Activated CD4-positive, alpha-beta T cell treated with anti-CD3 and anti-CD28 coated beads for 36 hours (primary cell): ENCODE data around the gene MYCBP2. TPM values are rescaled to one million over a fixed set of nuclear protein-coding genes. Genes with fewer than 3 reads are reported as not detected.
A peak's percentile ranks its signal among the peaks of the same experiment; 100 is the strongest.

ENCODE experiments used
- ATAC-seq: fragments of 200-7000 bp; cut with Tn5 transposase; one replicate; pipeline ENCODE4 v1.10.0; 2021; ENCODE audit warnings: mild to moderate bottlenecking, moderate library complexity
- CTCF ChIA-PET: fragments of 350-600 bp; sonication (Branson Sonifier 250); formaldehyde crosslinking; loops from one replicate; lab custom pipeline; 2021; ENCODE audit warnings: antibody characterized with exemption; lab: Charles Lee
- POLR2A ChIA-PET: fragments of 350-600 bp; sonication (Branson Sonifier 250); formaldehyde crosslinking; loops from one replicate; lab custom pipeline; 2021; ENCODE audit warnings: antibody characterized with exemption, inconsistent platforms; lab: Charles Lee
- DNase-seq: peaks from one replicate; pipeline ENCODE4 v3.0.0-alpha.2; 2020
- H3K27ac Mint-ChIP-seq: one replicate; pipeline ENCODE4 v1.8.0; 2021; ENCODE audit warnings: mixed read lengths
- H3K27me3 Mint-ChIP-seq: one replicate; pipeline ENCODE4 v1.8.0; 2021; ENCODE audit warnings: mixed read lengths
- H3K36me3 Mint-ChIP-seq: one replicate; pipeline ENCODE4 v1.8.0; 2021; ENCODE audit warnings: low read depth, mixed read lengths
- H3K4me1 Mint-ChIP-seq: one replicate; pipeline ENCODE4 v1.8.0; 2021; ENCODE audit warnings: mixed read lengths
- H3K4me3 Mint-ChIP-seq: one replicate; pipeline ENCODE4 v1.8.0; 2021; ENCODE audit warnings: mild to moderate bottlenecking, moderate library complexity, mixed read lengths
- H3K9me3 Mint-ChIP-seq: one replicate; pipeline ENCODE4 v1.8.0; 2021; ENCODE audit warnings: low read depth, mixed read lengths
- intact Hi-C, 2 experiments: fragments of 100-400 bp; cut with DNase I in 1 of 2; cut with micrococcal nuclease in 1 of 2; formaldehyde crosslinking; loops; one replicate each; pipeline versions ENCODE4 v1.14.2 to v1.15.1; 2022 to 2024; cut with DNase I, micrococcal nuclease
- total RNA-seq, 2 experiments: library from RNA; stranded (reverse); gene quantifications; one replicate each; pipeline ENCODE4 v1.2.3, GENCODE V29; 2021

The MYCBP2 gene
- total RNA-seq, 2 experiments from 2014 or later = 71.3 to 85.9 TPM

DNA sequence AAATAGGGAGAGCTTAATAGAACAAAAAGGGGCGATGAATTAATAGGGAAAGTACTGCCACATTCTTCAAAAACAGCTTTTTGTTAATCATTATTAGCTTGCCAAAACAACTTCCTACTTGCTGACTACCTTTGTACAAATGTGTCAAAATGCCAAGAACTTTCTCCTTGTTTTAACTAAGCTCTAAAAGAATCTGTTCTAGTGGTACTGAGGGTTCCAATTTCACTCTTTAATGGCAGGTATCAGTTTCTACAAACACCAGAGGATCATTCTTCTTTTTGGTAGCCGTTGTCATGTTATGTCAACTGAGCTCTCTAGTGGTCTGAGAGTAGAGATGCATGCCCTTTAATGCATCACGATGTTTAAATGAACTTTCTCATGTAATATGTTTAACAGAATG lies 270.5 kb downstream of the MYCBP2 start:
- POLR2A ChIA-PET = no interaction called here

DNA sequence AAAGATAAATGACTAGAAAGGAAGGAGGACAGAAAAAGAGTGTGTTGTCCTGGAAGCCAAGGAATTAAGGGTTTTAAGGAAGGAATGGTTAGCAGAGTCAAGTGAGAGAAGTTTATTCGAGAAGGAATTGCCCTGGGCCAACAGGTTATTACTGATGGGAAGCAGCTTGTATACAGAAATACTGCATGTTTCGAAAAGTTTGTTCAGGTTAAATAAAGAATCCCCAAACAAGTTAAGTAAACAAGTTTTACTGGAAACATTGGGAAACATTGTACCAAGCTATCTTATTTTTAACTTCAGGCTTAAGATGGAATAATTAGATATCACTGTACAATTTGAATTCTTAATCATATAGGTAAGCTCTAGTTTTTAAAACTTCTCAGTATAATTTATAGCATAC lies 271.7 kb downstream of the MYCBP2 start:
- Mint-ChIP-seq H3K36me3 (peaks cover 45% of the 10 kb centered on the region), H3K4me3 (no peak overlapping the region), H3K9me3 (no peaks in the 10 kb centered on the region), H3K27ac (no peak overlapping the region), H3K4me1 (no peaks in the 10 kb centered on the region), H3K27me3 (no peaks in the 10 kb centered on the region)
- intact Hi-C loops = no loop called here
- no peak for ATAC-seq
- ChIA-PET CTCF (interaction anchor here (0.6 to 1.3 kb wide), 5 partner anchors 21 to 422 kb away, joined by 3 to 8 read pairs (median 3); no protein-coding TSS in a partner anchor), POLR2A (interaction anchor here (0.6 kb wide), 1 partner anchor 13 kb away, joined by 3 read pairs; no protein-coding TSS in a partner anchor)
- no peak for DNase-seq

More for the DNA sequence above, 270.5 kb downstream of the MYCBP2 start:
- Mint-ChIP-seq H3K36me3 (peaks cover 36% of the 10 kb centered on the region), H3K4me3 (no peak overlapping the region), H3K9me3 (no peaks in the 10 kb centered on the region), H3K27ac (no peak overlapping the region), H3K4me1 (no peaks in the 10 kb centered on the region), H3K27me3 (no peaks in the 10 kb centered on the region)
- intact Hi-C loops = no loop called here
- ATAC-seq (no peak), DNase-seq (no peak)
- CTCF ChIA-PET = interaction anchor here (0.7 to 1.0 kb wide), 2 partner anchors 100 to 217 kb away, joined by 3 read pairs; no protein-coding TSS in a partner anchor

DNA sequence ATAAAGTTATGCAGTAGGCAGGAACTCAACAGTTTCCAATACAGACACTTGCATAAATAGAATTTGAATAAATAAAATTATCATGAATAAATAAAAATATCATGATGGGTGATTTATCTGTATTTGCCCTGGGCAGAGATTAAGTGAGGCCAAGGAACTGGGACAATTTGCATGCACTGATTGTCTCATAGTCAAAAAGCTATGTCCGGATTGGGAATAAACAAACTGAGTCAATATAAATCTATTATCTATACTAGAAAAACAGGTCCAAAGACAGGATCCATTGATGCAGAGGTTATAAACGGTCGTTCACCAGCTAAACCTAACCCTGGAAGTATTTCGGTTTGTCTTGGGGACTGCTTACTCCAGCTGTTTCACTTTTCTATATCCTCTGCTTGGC lies 273.7 kb downstream of the MYCBP2 start:
- CTCF ChIA-PET = no interaction called here
- H3K9me3 Mint-ChIP-seq = no peaks in the 10 kb centered on the region

GRCh38 chr13:77048681-77049080 lies 278.2 kb downstream of the MYCBP2 start:
- intact Hi-C loops = no loop called here
- no peaks in the 10 kb centered on the region for H3K9me3 Mint-ChIP-seq
- H3K27ac Mint-ChIP-seq = peak overlapping the region; percentile 6
- ATAC-seq (no peak), DNase-seq (no peak)
- H3K4me3 Mint-ChIP-seq = no peak overlapping the region
- no peaks in the 10 kb centered on the region for H3K27me3 Mint-ChIP-seq
- ChIA-PET CTCF (interaction anchor here (0.6 kb wide), 1 partner anchor 8 kb away, joined by 3 read pairs; no protein-coding TSS in a partner anchor), POLR2A (no interaction called here)
- peaks cover 45% of the 10 kb centered on the region for H3K36me3 Mint-ChIP-seq
- H3K4me1 Mint-ChIP-seq = no peaks in the 10 kb centered on the region

More for the DNA sequence above, 273.7 kb downstream of the MYCBP2 start:
- POLR2A ChIA-PET = no interaction called here
- H3K4me3 Mint-ChIP-seq = no peak overlapping the region
- no peaks in the 10 kb centered on the region for H3K4me1 Mint-ChIP-seq
- no peak overlapping the region for H3K27ac Mint-ChIP-seq
- intact Hi-C loops = no loop called here
- ATAC-seq (no peak), DNase-seq (no peak)
- no peaks in the 10 kb centered on the region for H3K27me3 Mint-ChIP-seq
- H3K36me3 Mint-ChIP-seq = peaks cover 53% of the 10 kb centered on the region

GRCh38 chr13:77047649-77048343 lies 279.1 kb downstream of the MYCBP2 start:
- no peak for DNase-seq
- peaks cover 49% of the 10 kb centered on the region for H3K36me3 Mint-ChIP-seq
- intact Hi-C loops = no loop called here
- no peak overlapping the region for H3K4me3 Mint-ChIP-seq
- ATAC-seq = no peak
- POLR2A ChIA-PET = no interaction called here
- H3K27ac Mint-ChIP-seq = peak overlapping the region; percentile 45
- H3K4me1 Mint-ChIP-seq = peaks cover 4% of the 10 kb centered on the region
- H3K27me3 Mint-ChIP-seq = no peaks in the 10 kb centered on the region
- CTCF ChIA-PET = no interaction called here
- H3K9me3 Mint-ChIP-seq = no peaks in the 10 kb centered on the region

DNA sequence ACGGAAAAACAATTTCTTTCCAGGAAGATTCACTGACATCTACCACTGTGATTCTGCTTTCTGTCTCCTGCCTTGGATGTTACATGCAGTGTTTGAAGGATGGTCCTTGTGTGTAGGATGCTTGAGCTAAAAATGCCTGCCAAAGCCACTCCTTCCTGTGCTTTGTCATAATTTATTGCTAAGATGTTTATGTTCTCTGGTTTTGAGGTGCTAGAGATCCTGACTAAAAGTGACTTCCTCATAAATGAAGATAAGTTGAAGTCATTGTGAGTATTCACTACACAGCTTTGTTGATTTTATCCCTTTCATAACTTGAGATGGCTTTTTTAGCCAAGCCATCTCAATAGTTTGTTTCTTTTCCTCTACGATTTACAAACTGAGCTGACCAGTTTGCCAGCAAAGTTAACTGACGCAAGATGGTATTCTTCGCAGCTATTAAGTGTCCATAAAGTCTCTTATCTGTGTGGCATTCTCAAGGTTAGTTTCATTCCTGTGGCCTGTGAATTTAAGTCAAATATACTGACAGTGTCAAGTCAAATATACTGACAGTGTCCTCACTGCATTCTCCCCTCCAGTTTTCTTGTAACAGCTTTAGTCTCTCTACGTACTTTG lies 284.2 kb downstream of the MYCBP2 start:
- ATAC-seq (peak; percentile 58), DNase-seq (no peak)
- peaks cover 8% of the 10 kb centered on the region for H3K4me1 Mint-ChIP-seq
- ChIA-PET POLR2A (no interaction called here), CTCF (interaction anchor here (1.5 kb wide), 1 partner anchor 28 kb away, joined by 3 read pairs; no protein-coding TSS in a partner anchor)
- H3K27me3 Mint-ChIP-seq = no peaks in the 10 kb centered on the region
- intact Hi-C loops = no loop called here
- no peaks in the 10 kb centered on the region for H3K9me3 Mint-ChIP-seq
- no peak overlapping the region for H3K4me3 Mint-ChIP-seq
- peaks cover 22% of the 10 kb centered on the region for H3K36me3 Mint-ChIP-seq
- peak overlapping the region; percentile 44 for H3K27ac Mint-ChIP-seq

DNA sequence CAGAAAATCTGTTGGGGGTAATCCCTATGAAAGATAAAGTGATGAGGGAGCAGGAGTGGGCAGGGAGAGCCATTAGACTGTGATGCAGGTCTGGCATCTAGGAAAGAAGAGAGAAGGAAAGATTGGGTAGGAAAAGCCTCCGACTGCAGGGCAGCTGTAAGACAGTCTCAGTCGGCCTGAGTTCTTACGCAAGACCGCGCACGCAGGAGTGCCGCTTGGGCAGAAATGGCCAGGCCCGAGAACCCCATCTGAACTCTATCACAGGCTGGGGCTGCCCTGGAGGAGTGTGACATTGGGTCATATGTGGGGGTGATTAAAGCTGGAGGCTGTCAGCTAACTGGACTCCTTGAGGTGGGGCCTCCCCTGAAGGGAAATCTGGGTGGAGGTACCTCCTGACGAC lies 286.1 kb downstream of the MYCBP2 start:
- CTCF ChIA-PET = interaction anchor here (0.7 to 1.5 kb wide), 3 partner anchors 13 to 1406 kb away, joined by 3 to 4 read pairs (median 3); no protein-coding TSS in a partner anchor
- intact Hi-C loops = no loop called here

GRCh38 chr13:77040076-77040475 lies 286.8 kb downstream of the MYCBP2 start:
- intact Hi-C loops = no loop called here
- H3K36me3 Mint-ChIP-seq = peaks cover 11% of the 10 kb centered on the region
- ChIA-PET CTCF (interaction anchor here (0.6 kb wide), 1 partner anchor 80 kb away, joined by 5 read pairs; no protein-coding TSS in a partner anchor), POLR2A (no interaction called here)
- H3K27ac Mint-ChIP-seq = no peak overlapping the region
- no peak overlapping the region for H3K4me3 Mint-ChIP-seq
- DNase-seq = no peak
- H3K27me3 Mint-ChIP-seq = no peaks in the 10 kb centered on the region
- ATAC-seq = no peak
- H3K4me1 Mint-ChIP-seq = peaks cover 9% of the 10 kb centered on the region
- no peaks in the 10 kb centered on the region for H3K9me3 Mint-ChIP-seq

More for the DNA sequence above, 286.1 kb downstream of the MYCBP2 start:
- POLR2A ChIA-PET = no interaction called here
- Mint-ChIP-seq H3K27ac (no peak overlapping the region), H3K27me3 (no peaks in the 10 kb centered on the region), H3K9me3 (no peaks in the 10 kb centered on the region), H3K36me3 (peaks cover 12% of the 10 kb centered on the region), H3K4me1 (peaks cover 8% of the 10 kb centered on the region), H3K4me3 (no peak overlapping the region)
- ATAC-seq (no peak), DNase-seq (no peak)

- Mint-ChIP-seq H3K27me3 (no peaks in the 10 kb centered on the region), H3K9me3 (no peaks in the 10 kb centered on the region), H3K36me3 (peaks cover 11% of the 10 kb centered on the region), H3K4me3 (no peak overlapping the region), H3K27ac (no peak overlapping the region), H3K4me1 (peaks cover 20% of the 10 kb centered on the region)
- ATAC-seq (no peak), DNase-seq (no peak)
- CTCF ChIA-PET = no interaction called here
- intact Hi-C loops = no loop called here
- POLR2A ChIA-PET = interaction anchor here (0.7 kb wide), 1 partner anchor 12 kb away, joined by 3 read pairs; the partner anchor contains the start of gene FBXL3
These were observed 287.9 kb downstream of the MYCBP2 start for GRCh38 chr13:77038907-77039480.

DNA sequence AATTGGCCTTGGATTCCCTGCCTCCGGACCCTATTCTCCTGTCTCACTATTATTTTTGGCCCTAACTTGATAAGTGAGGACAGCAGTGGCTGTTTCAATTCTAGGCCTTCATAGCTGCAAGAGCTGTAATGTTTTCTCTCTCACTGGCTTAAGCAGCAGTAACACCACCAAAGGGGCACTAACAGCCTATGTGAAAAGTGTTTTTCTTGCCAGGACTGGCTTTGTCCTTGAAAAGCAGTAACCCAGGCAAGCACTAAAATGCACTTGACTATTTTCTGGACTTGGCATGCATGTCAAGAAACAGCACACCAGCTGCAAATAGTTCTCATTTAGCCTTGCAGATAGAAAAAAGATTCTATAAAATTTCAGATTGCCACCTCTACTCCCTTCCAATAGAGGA lies 290.6 kb downstream of the MYCBP2 start:
- POLR2A ChIA-PET = no interaction called here
- Mint-ChIP-seq H3K36me3 (peaks cover 2% of the 10 kb centered on the region), H3K4me1 (peaks cover 21% of the 10 kb centered on the region), H3K27me3 (no peaks in the 10 kb centered on the region), H3K9me3 (no peaks in the 10 kb centered on the region), H3K27ac (no peak overlapping the region), H3K4me3 (no peak overlapping the region)
- intact Hi-C loops = no loop called here
- no peak for ATAC-seq
- no peak for DNase-seq
- CTCF ChIA-PET = interaction anchor here (0.5 kb wide), 1 partner anchor 22 kb away, joined by 3 read pairs; no protein-coding TSS in a partner anchor

- CTCF ChIA-PET = no interaction called here
- Mint-ChIP-seq H3K36me3 (peaks cover 2% of the 10 kb centered on the region), H3K27ac (no peak overlapping the region), H3K9me3 (no peaks in the 10 kb centered on the region), H3K4me3 (no peak overlapping the region), H3K4me1 (peaks cover 21% of the 10 kb centered on the region), H3K27me3 (no peaks in the 10 kb centered on the region)
- ATAC-seq (peak; percentile 57), DNase-seq (no peak)
- intact Hi-C loops = no loop called here
- POLR2A ChIA-PET = interaction anchor here (0.8 kb wide), 1 partner anchor 8 kb away, joined by 3 read pairs; no protein-coding TSS in a partner anchor
These were observed 292.0 kb downstream of the MYCBP2 start for GRCh38 chr13:77034881-77035280.
